Gastroesophageal sphincter (tissue), 3 donors: ENCODE data around the gene CAMK2B.

Experiments used
- CTCF ChIP-seq, 4 experiments: fragments of 200-600 bp in 2 of 4; fragments of 450-650 bp in 2 of 4; sonication (generic) in 1 of 4; IDR thresholded peaks; one replicate each; pipeline ENCODE4 v1.5.1; 2017 to 2019; ENCODE audit warnings: antibody characterized with exemption in 4 of 4, mild to moderate bottlenecking in 2 of 4, moderate library complexity in 2 of 4
- EP300 ChIP-seq: sonication (generic); formaldehyde crosslinking; IDR thresholded peaks from one replicate; pipeline ENCODE4 v1.6.1; 2017; ENCODE audit warnings: antibody characterized with exemption, mild to moderate bottlenecking
- POLR2A ChIP-seq, 2 donors: fragments of 450-650 bp; IDR thresholded peaks; one replicate each; pipeline ENCODE4 v1.6.1; 2017; ENCODE audit warnings: antibody characterized with exemption in 2 of 2, mild to moderate bottlenecking in 2 of 2, moderate library complexity in 1 of 2

GRCh38 chr7:44216521-44217222 lies 108.7 kb downstream of the CAMK2B start:
- no peak for TF ChIP-seq POLR2A (IDR thresholded peaks at IDR 0.05)
- no peak for TF ChIP-seq CTCF (IDR thresholded peaks at IDR 0.05)
- no peak for TF ChIP-seq EP300
